ENCODE data around the gene IL32.

IL32 gene

GRCh38 chr16:3065069-3065741, at the start of gene IL32:
Gene IL32 (plus strand): TSS chr16:3065640. CDS start chr16:3065812, 172 bp downstream.
- DNase-seq = no peak

GRCh38 chr16:3015865-3016521, 49.4 kb upstream of the IL32 start:
- DNase-seq = no peak

GRCh38 chr16:3017344-3017743, 48.1 kb upstream of the IL32 start:
- DNase-seq = no peak

GRCh38 chr16:3017794-3018506, 47.5 kb upstream of the IL32 start, which contains the start of gene CLDN6:
Gene CLDN6 (minus strand): TSS chr16:3018183. CDS start chr16:3016021, 2,162 bp downstream.
- DNase-seq = no peak

- no peak for DNase-seq
Observed at GRCh38 chr16:3019594-3020246, 45.7 kb upstream of the IL32 start.

- DNase-seq = peak; percentile 83
Observed at GRCh38 chr16:3020247-3020603, 45.2 kb upstream of the IL32 start, which contains the start of gene TNFRSF12A. Gene TNFRSF12A (plus strand): TSS chr16:3020368. CDS start chr16:3020398, 30 bp downstream.

- DNase-seq = no peak
Observed at GRCh38 chr16:3020604-3021448, 44.6 kb upstream of the IL32 start.

- DNase-seq = peak; percentile 57
Observed at GRCh38 chr16:3021449-3022207, 43.8 kb upstream of the IL32 start.

GRCh38 chr16:3022208-3022683, 43.2 kb upstream of the IL32 start:
- peak; percentile 15 for DNase-seq

GRCh38 chr16:3022684-3023414, 42.6 kb upstream of the IL32 start:
- no peak for DNase-seq

- no peak for DNase-seq
Observed at GRCh38 chr16:3023415-3023668, 42.1 kb upstream of the IL32 start.

- peak; percentile 95 for DNase-seq
Observed at GRCh38 chr16:3023669-3024478, 41.6 kb upstream of the IL32 start, which contains the start of the genes HCFC1R1 and THOC6. Gene HCFC1R1 (minus strand): TSS chr16:3023942. CDS start chr16:3023941, 1 bp downstream. Gene THOC6 (plus strand): TSS chr16:3024035. CDS start chr16:3024327, 292 bp downstream.

- DNase-seq = no peak
Observed at GRCh38 chr16:3025032-3026002, 40.1 kb upstream of the IL32 start.

GRCh38 chr16:3026003-3026378, 39.4 kb upstream of the IL32 start:
- no peak for DNase-seq

GRCh38 chr16:3026609-3027488, 38.6 kb upstream of the IL32 start:
- DNase-seq = no peak

GRCh38 chr16:3027489-3027795, 38.0 kb upstream of the IL32 start:
- DNase-seq = no peak

GRCh38 chr16:3027983-3028715, 37.3 kb upstream of the IL32 start:
- no peak for DNase-seq
